ENCODE data around the gene TANGO6. TPM values are rescaled to one million over a fixed set of nuclear protein-coding genes. Genes with fewer than 3 reads are reported as not detected.
A peak's percentile ranks its signal among the peaks of the same experiment; 100 is the strongest.
"Not testable (repeated sequence)": the region's sequence is repeated elsewhere in the genome, so short reads cannot be mapped to it uniquely, and the experiment has no call there.

The TANGO6 gene
- total RNA-seq, 1 donor from 2014 or later, result 35.5 TPM

DNA sequence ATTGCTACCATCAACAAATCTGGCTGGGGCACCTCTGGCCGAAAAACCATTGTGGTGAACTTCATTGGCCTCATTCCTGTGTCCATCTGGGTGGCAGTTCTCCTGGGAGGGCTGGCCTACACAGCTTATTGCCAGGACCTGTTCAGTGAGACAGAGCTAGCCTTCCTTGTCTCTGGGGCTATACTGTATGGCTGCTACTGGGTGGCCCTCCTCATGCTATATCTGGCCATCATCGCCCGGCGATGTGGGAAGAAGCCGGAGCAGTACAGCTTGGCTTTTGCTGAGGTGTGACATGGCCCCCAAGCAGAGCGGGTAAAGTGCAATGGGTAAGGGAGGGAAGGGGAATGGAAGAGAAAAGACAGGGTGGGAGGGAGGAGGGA lies 271.6 kb downstream of the TANGO6 start:
- Mint-ChIP-seq H3K4me1 (ENCODE audit: low read depth) (no peaks in the 10 kb centered on the region), H3K4me3 (no peak overlapping the region), H3K27ac (no peak overlapping the region), H3K27me3 (ENCODE audit: insufficient read depth) (no peaks in the 10 kb centered on the region), H3K36me3 (ENCODE audit: low read depth) (peaks cover 14% of the 10 kb centered on the region), H3K9me3 (no peaks in the 10 kb centered on the region)
- DNase-seq (ENCODE audit: low spot score), result no peak
- intact Hi-C loops (cut with micrococcal nuclease), result no loop called here

DNA sequence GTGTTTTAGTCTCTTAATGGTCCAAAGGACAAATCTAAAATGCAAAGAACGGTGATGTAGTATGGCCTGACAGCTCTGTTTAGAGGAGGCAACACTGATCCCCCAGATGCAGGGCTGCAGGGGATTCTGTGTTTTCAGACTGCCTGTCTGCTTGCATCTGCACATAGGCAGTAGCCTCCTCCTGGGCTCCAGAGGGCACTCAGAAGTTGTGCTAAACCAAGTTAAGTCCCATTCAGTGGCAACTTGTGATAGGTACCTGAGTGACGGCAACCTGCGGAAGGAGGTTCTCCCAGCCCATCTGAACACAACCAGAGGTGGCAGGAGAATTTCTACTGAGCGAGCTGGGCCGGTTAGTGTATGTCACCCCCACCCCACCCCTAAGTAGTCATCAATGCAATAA lies 272.0 kb downstream of the TANGO6 start:
- no peak overlapping the region for H3K27ac Mint-ChIP-seq
- intact Hi-C loops (cut with micrococcal nuclease), result no loop called here
- peaks cover 14% of the 10 kb centered on the region for H3K36me3 Mint-ChIP-seq (ENCODE audit: low read depth)
- H3K9me3 Mint-ChIP-seq, result no peaks in the 10 kb centered on the region
- no peak for DNase-seq (ENCODE audit: low spot score)
- no peaks in the 10 kb centered on the region for H3K4me1 Mint-ChIP-seq (ENCODE audit: low read depth)
- no peaks in the 10 kb centered on the region for H3K27me3 Mint-ChIP-seq (ENCODE audit: insufficient read depth)
- no peak overlapping the region for H3K4me3 Mint-ChIP-seq

DNA sequence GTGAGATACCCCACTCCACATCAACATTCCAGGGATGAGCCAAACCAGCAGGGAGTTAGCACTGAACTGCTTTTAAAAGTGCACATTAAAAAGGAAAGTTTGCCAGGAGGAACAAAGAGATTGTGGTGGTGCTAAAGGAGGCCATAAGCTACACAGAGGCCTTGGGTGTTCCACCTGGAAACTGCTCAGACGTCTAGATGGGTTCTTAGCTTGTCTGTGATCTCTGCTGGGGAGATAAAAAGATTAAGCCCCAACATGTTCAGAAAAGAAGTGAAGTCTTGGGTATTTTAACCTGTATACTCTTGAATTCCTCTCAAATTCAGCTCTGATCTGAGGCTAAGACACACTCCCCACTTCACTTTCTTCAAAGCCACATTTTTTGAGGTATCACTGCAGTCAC lies 272.5 kb downstream of the TANGO6 start:
- no peaks in the 10 kb centered on the region for H3K27me3 Mint-ChIP-seq (ENCODE audit: insufficient read depth)
- H3K27ac Mint-ChIP-seq, result no peak overlapping the region
- intact Hi-C loops (cut with micrococcal nuclease), result no loop called here
- H3K9me3 Mint-ChIP-seq, result no peaks in the 10 kb centered on the region
- peaks cover 14% of the 10 kb centered on the region for H3K36me3 Mint-ChIP-seq (ENCODE audit: low read depth)
- H3K4me1 Mint-ChIP-seq (ENCODE audit: low read depth), result no peaks in the 10 kb centered on the region
- no peak overlapping the region for H3K4me3 Mint-ChIP-seq
- no peak for DNase-seq (ENCODE audit: low spot score)

DNA sequence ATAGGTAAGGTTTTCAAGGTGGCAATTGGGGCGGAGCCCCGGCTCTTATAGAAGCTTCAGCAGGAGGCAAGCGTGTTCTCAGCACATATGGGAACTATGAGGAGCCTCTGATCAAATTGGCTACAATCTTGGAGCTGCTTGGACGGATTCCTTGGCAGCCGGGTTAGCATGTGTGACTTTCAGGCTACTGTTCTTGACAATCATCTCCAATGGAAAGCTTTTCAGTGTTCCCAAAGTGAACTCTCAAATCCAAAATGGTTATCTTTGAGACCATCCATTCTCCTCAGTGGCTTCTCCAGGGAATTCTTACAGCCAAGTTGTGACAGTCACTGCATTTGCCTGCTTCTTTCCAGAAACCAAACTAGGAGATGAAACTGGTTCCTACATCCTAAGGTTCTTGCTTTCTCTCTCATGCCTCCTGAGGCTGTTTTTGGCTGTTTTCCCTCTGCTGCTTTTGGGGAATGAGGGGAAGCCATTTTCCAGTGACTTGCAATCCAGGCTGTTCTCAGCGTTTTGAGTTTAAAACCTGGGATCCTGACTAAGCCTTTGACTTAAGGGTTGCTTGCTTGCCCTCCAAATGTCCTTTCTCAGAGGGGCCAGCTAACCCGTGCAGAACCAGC lies 273.0 kb downstream of the TANGO6 start:
- Mint-ChIP-seq H3K36me3 (ENCODE audit: low read depth) (peaks cover 18% of the 10 kb centered on the region), H3K4me1 (ENCODE audit: low read depth) (no peaks in the 10 kb centered on the region), H3K27me3 (ENCODE audit: insufficient read depth) (no peaks in the 10 kb centered on the region), H3K9me3 (no peaks in the 10 kb centered on the region), H3K4me3 (no peak overlapping the region), H3K27ac (no peak overlapping the region)
- no peak for DNase-seq (ENCODE audit: low spot score)
- intact Hi-C loops (cut with micrococcal nuclease), result no loop called here

DNA sequence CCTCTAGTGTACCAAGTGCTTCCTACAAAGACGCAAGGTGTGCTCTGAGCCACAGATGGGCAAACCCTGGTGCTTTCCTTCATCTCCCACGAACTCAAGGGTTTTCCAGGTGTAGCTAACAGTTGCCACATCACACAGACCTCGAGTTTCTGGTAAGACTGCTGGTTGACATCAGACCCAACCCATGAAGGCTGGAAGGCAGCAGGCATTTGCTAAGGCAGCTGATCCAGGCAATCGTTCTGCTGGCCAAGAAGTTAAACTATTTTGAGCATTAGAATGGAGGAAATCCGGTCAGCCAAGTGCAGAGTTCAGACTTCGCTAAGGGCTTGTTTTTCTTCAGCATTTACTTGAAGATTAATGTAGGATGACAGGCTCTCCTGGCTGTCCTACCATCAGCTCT lies 273.6 kb downstream of the TANGO6 start:
- Mint-ChIP-seq H3K4me1 (ENCODE audit: low read depth) (no peaks in the 10 kb centered on the region), H3K9me3 (no peaks in the 10 kb centered on the region), H3K36me3 (ENCODE audit: low read depth) (peaks cover 18% of the 10 kb centered on the region), H3K27me3 (ENCODE audit: insufficient read depth) (no peaks in the 10 kb centered on the region), H3K27ac (no peak overlapping the region), H3K4me3 (no peak overlapping the region)
- DNase-seq (ENCODE audit: low spot score), result no peak
- intact Hi-C loops (cut with micrococcal nuclease), result no loop called here

DNA sequence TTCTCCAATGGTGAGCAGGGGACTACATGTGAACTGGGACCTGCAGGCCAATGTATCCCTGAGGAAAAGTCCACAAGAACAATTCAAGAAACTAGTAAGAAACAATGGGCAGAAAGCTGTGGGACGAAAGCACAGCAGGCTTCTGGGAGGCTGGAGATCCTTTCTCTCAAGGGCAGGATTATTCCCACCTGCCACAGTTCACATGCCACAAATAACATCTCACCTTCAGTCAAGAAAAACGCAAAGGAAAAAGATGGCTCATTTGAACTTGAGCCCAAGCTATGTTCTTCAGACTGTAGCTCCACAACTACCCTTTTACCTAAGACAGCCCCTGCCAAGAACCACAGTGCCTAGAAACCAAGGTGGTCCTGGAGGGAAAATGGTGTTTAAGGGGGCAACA lies 275.1 kb downstream of the TANGO6 start:
- Mint-ChIP-seq H3K27me3 (ENCODE audit: insufficient read depth) (no peaks in the 10 kb centered on the region), H3K36me3 (ENCODE audit: low read depth) (peaks cover 20% of the 10 kb centered on the region), H3K4me3 (no peak overlapping the region), H3K27ac (no peak overlapping the region), H3K9me3 (no peaks in the 10 kb centered on the region), H3K4me1 (ENCODE audit: low read depth) (no peaks in the 10 kb centered on the region)
- DNase-seq (ENCODE audit: low spot score), result no peak
- intact Hi-C loops (cut with micrococcal nuclease), result no loop called here

DNA sequence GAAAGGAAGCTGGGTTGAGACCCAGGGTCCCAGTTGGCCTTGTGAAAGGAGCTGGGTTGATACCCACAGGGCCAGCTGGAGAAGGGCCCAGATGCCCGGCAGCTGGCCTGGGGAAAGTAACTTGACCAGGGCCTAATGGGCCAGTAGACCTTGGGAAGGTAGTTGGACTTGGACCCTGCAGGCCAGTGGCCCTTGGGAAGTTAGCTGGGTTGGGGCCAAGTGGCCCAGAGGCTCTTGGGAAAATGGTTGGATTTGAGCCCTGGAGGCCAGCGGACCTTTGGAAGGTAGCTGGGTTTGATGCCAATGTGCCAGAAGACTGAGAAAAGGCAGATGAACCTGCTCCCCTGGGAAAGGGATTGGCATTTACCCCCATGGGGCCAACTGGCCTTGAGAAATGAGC lies 275.7 kb downstream of the TANGO6 start:
- Mint-ChIP-seq H3K27ac (no peak overlapping the region), H3K4me3 (no peak overlapping the region), H3K4me1 (ENCODE audit: low read depth) (peaks cover 2% of the 10 kb centered on the region), H3K9me3 (no peaks in the 10 kb centered on the region), H3K27me3 (ENCODE audit: insufficient read depth) (no peaks in the 10 kb centered on the region), H3K36me3 (ENCODE audit: low read depth) (peaks cover 22% of the 10 kb centered on the region)
- DNase-seq (ENCODE audit: low spot score), result no peak
- intact Hi-C loops (cut with micrococcal nuclease), result no loop called here

DNA sequence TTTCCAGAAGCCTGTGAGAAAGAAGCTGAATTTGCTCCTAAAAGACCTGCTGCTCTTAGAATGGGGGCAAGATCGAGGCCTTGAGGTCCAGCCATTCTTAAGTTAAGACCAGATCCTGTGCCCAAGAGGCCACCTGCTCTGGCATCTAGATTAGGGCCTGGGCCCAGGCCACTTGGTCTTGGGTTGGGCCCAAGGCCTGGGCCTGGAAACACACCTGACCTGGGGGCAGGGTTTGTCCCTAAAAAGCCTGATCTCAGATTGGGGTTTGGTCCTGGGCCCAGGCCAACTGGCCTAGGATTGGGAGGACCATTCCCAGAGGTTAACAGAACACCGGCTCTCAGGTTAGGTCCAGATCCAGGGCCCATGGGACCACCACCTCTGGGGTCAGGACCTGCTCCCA lies 276.2 kb downstream of the TANGO6 start:
- DNase-seq (ENCODE audit: low spot score), result no peak
- Mint-ChIP-seq H3K36me3 (ENCODE audit: low read depth) (peaks cover 23% of the 10 kb centered on the region), H3K4me1 (ENCODE audit: low read depth) (peaks cover 5% of the 10 kb centered on the region), H3K27ac (no peak overlapping the region), H3K4me3 (no peak overlapping the region), H3K9me3 (no peaks in the 10 kb centered on the region), H3K27me3 (ENCODE audit: insufficient read depth) (no peaks in the 10 kb centered on the region)
- intact Hi-C loops (cut with micrococcal nuclease), result no loop called here

DNA sequence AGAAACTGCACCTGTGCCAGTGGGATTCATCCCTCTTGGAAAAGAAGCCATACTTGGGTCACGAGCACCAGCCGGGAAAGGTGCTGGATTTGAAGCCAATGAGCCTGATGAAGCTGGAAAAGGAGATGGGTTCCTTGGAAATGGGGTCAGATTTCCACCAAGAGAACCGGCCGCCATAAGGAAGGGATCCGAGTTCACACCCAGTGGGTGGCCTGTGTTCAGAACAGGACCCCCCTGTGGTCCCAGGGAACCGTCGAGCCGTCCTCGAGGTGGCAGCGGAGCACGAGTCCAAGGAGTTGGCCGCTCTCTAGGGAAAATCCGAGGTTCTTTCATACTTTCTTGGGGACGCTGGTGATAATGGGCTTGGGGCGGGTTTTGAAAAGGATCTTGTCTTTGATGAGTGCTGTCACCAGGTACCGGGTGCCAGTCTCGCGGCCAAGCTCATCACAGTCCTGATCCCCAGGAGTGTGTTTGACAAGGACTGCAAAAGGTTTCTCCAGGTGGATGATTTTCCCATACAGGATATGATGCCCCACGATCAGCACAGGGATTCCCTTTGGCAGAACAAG lies 276.8 kb downstream of the TANGO6 start:
- H3K4me3 Mint-ChIP-seq, result no peak overlapping the region
- no peaks in the 10 kb centered on the region for H3K9me3 Mint-ChIP-seq
- H3K4me1 Mint-ChIP-seq (ENCODE audit: low read depth), result peaks cover 5% of the 10 kb centered on the region
- peaks cover 21% of the 10 kb centered on the region for H3K36me3 Mint-ChIP-seq (ENCODE audit: low read depth)
- intact Hi-C loops (cut with micrococcal nuclease), result loop anchor here (5.0 kb wide), 1 partner anchor 418 kb away; no protein-coding TSS in a partner anchor
- DNase-seq (ENCODE audit: low spot score), result no peak
- no peak overlapping the region for H3K27ac Mint-ChIP-seq
- H3K27me3 Mint-ChIP-seq (ENCODE audit: insufficient read depth), result no peaks in the 10 kb centered on the region

DNA sequence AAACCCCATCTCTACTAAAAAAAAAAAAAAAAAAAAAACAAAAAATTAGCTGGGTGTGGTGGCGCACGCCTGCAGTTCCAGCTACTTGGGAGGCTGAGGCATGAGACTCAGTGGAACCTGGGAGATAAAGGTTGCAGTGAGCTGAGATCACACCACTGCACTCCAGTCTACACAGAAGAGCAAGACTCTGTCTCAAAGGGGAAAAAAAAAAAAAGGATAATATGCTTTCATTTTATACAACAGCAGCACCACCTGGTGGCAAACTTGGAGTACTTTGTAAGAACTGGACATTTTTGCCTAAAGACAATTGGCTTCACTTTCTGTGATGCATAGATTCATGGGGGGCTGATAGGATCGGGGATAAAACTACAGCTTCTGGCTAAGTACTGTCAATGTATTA lies 280.6 kb downstream of the TANGO6 start:
- Mint-ChIP-seq H3K4me3 (no peak overlapping the region), H3K9me3 (no peaks in the 10 kb centered on the region), H3K27ac (no peak overlapping the region), H3K4me1 (ENCODE audit: low read depth) (peaks cover 9% of the 10 kb centered on the region), H3K36me3 (ENCODE audit: low read depth) (peaks cover 11% of the 10 kb centered on the region), H3K27me3 (ENCODE audit: insufficient read depth) (no peaks in the 10 kb centered on the region)
- intact Hi-C loops (cut with micrococcal nuclease), result loop anchor here (1.0 to 5.0 kb wide), 5 partner anchors 222 to 596 kb away; partner anchors contain the start of gene TANGO6
- DNase-seq (ENCODE audit: low spot score), result peak; percentile 50

DNA sequence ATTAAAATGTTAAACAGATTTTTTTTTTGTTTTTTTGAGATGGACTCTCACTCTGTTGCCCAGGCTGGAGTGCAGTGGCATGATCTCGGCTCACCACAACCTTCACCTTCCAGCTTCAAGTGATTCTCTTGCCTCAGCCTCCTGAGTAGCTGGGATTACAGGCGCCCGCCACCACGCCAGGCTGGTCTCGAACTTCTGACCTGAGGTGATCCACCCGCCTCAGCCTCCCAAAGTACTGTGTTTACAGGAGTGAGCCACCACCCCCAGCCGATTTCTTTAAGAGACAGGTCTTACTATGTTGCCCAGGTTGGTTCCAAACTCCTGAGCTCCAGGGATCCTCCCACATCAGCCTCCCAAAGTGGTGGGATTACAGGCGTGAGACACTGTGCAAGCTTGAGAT lies 281.1 kb downstream of the TANGO6 start:
- not testable (repeated sequence) for H3K9me3 Mint-ChIP-seq; H3K27me3 Mint-ChIP-seq (ENCODE audit: insufficient read depth); H3K27ac Mint-ChIP-seq; H3K4me3 Mint-ChIP-seq; DNase-seq (ENCODE audit: low spot score); H3K4me1 Mint-ChIP-seq (ENCODE audit: low read depth)
- H3K36me3 Mint-ChIP-seq (ENCODE audit: low read depth), result peaks cover 11% of the 10 kb centered on the region
- intact Hi-C loops (cut with micrococcal nuclease), result loop anchor here (1.0 to 5.0 kb wide), 5 partner anchors 222 to 596 kb away; partner anchors contain the start of gene TANGO6

DNA sequence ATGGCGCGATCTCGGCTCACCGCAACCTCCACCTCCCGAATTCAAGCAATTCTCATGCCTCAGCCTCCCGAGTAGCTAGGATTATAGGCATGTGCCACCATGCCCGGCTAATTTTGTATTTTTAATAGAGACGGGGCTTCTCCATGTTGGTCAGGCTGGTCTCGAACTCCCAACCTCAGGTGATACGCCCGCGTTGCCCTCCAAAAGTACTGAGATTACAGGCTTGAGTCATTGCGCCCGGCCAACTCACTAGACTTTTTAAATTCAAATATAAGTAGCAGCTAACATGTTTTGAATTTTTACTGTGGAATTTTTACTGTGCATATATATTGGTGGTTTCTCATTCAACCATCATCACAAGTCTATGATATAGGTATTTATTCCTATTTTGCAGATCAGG lies 281.6 kb downstream of the TANGO6 start:
- DNase-seq (ENCODE audit: low spot score); H3K4me3 Mint-ChIP-seq; H3K4me1 Mint-ChIP-seq (ENCODE audit: low read depth); H3K27ac Mint-ChIP-seq; H3K9me3 Mint-ChIP-seq; H3K27me3 Mint-ChIP-seq (ENCODE audit: insufficient read depth): not testable (repeated sequence)
- intact Hi-C loops (cut with micrococcal nuclease), result loop anchor here (1.0 to 5.0 kb wide), 5 partner anchors 223 to 597 kb away; partner anchors contain the start of gene TANGO6
- peaks cover 11% of the 10 kb centered on the region for H3K36me3 Mint-ChIP-seq (ENCODE audit: low read depth)

DNA sequence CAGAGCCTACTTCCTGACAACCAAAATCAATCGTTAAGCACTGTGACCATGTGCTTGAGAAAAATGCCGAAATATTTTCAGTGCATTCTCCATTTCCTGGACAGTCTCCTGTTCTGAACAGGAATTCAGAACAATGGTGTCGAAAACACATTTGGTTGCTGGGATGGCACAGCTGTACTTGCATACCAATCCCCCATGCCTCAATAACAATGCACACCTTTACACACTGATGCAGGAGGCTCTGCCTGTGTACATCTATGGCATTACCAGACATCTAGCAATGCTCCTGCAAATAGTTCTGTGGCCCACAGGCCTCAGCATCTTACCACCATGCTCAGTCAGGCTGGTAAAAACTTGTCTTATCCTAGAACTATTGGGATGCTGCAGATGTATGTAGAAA lies 282.9 kb downstream of the TANGO6 start:
- H3K36me3 Mint-ChIP-seq (ENCODE audit: low read depth), result peaks cover 13% of the 10 kb centered on the region

More for the DNA sequence above, 282.9 kb downstream of the TANGO6 start:
- H3K4me1 Mint-ChIP-seq (ENCODE audit: low read depth), result peaks cover 19% of the 10 kb centered on the region
- H3K4me3 Mint-ChIP-seq, result no peak overlapping the region
- intact Hi-C loops (cut with micrococcal nuclease), result no loop called here
- no peak overlapping the region for H3K27ac Mint-ChIP-seq
- no peak for DNase-seq (ENCODE audit: low spot score)
- no peaks in the 10 kb centered on the region for H3K9me3 Mint-ChIP-seq
- H3K27me3 Mint-ChIP-seq (ENCODE audit: insufficient read depth), result no peaks in the 10 kb centered on the region

Data from activated T-helper 1 cell treated with anti-CD3 and anti-CD28 coated beads, Interleukin-12 subunit alpha, Interleukin-12 subunit beta, Interleukin-2, Interleukin-4 antibody, amounts not matched to agents 30 ng/mL and 10 ng/mL and 1 ng/mL, durations not matched to agents 14 hours and 24 hours and 36 hours (primary cell).